ENCODE data around the gene ADAMTSL4. TPM values are rescaled to one million over a fixed set of nuclear protein-coding genes. Genes with fewer than 3 reads are reported as not detected.

ADAMTSL4 gene
- polyA plus RNA-seq, 1 of the 3 experiments (the other 2 are of a cell fraction), result 3.4 TPM

- no peaks in the 10 kb centered on the region for H3K27me3 ChIP-seq (ENCODE audit: insufficient read depth)
- no peaks in the 10 kb centered on the region for H3K9me2 ChIP-seq
- H3K79me2 ChIP-seq (ENCODE audit: insufficient read depth), result peaks cover 84% of the 10 kb centered on the region
- H3K9ac ChIP-seq, result peak overlapping the region; percentile 100
- H3K27ac ChIP-seq (ENCODE audit: low read depth in 2 of 2, low read length in 1 of 2), result peak overlapping the region; percentile 97 to 100
- H3K4me3 ChIP-seq (ENCODE audit: low read depth in 2 of 2, low read length in 1 of 2), result peak overlapping the region; percentile 95 to 98
- ChIA-PET POLR2A (interaction anchor here (0.6 to 7.0 kb wide), 10 partner anchors 8 to 427 kb away, joined by 3 to 149 read pairs (median 4); partner anchors contain the start of genes APH1A and ENSA), CTCF (interaction anchor here (1.1 to 13.4 kb wide), 3 partner anchors 17 to 62 kb away, joined by 3 to 142 read pairs (median 4); partner anchors contain the start of gene FALEC)
- peaks cover 56% of the 10 kb centered on the region for H4K20me1 ChIP-seq (ENCODE audit: insufficient read depth)
- H3K4me1 ChIP-seq (ENCODE audit: control insufficient read depth in 1 of 2, insufficient read depth in 2 of 2, low read depth in 1 of 2, low read length in 1 of 2), result peaks cover 14 to 28% of the 10 kb centered on the region in 2 experiments; a peak in 3 of 4 replicates
- WGBS (ENCODE audit: low lambda C conversion rate), result under 1% methylated on average over 43 of the region's 50 CpGs
- H3K4me2 ChIP-seq, result peak overlapping the region; percentile 89
- H3K9me3 ChIP-seq, result no peaks in the 10 kb centered on the region
- peaks cover 60% of the 10 kb centered on the region for H3F3A ChIP-seq (replicated peaks; ENCODE audit: insufficient read depth)
- H3K36me3 ChIP-seq (replicated peaks in 1 of 2; ENCODE audit: control insufficient read depth in 1 of 2, insufficient read depth in 2 of 2, low read length in 1 of 2), result peaks cover 46 to 56% of the 10 kb centered on the region in 2 experiments
- no peak overlapping the region for H2AFZ ChIP-seq (ENCODE audit: low read depth)
- DNase-seq, result peak; percentile 27
- TF ChIP-seq ELF1 (IDR thresholded peaks at IDR 0.05) (no peak), PBX3 (IDR thresholded peaks at IDR 0.05) (peak; percentile 71), RAD21 (IDR thresholded peaks at IDR 0.05; ENCODE audit: low read length) (no peak), GABPA (IDR thresholded peaks at IDR 0.05; ENCODE audit: low read depth) (peak; percentile 44; the same call in 1 of the 2 replicates), MAX (IDR thresholded peaks at IDR 0.05; ENCODE audit: low read depth) (peak; percentile 80), GATA2 (CRISPR knock-in tag; IDR thresholded peaks at IDR 0.05) (no peak), JUND (IDR thresholded peaks at IDR 0.05) (peak; percentile 87), EP300 (IDR thresholded peaks at IDR 0.05; ENCODE audit: borderline replicate concordance in 1 of 2, low read depth in 1 of 2, low read length in 1 of 2) (no peak), MEF2A (IDR thresholded peaks at IDR 0.05; ENCODE audit: borderline replicate concordance, low read depth) (0 out of 2 replicates have a peak, but pooled peaks have one; percentile 42), TAF1 (IDR thresholded peaks at IDR 0.05; ENCODE audit: borderline replicate concordance, low read depth, low read length) (peak; percentile 68), NRF1 (IDR thresholded peaks at IDR 0.05; ENCODE audit: low read depth, low read length) (no peak), RXRA (IDR thresholded peaks at IDR 0.05; ENCODE audit: borderline replicate concordance, low read depth) (peak; percentile 75; the same call in 1 of the 2 replicates), MXI1 (IDR thresholded peaks at IDR 0.05; ENCODE audit: low read depth, low read length) (peak; percentile 13; the same call in 1 of the 2 replicates), FOXM1 (IDR thresholded peaks at IDR 0.05; ENCODE audit: low read depth) (no peak), EZH2phosphoT487 (IDR thresholded peaks at IDR 0.05; ENCODE audit: borderline replicate concordance, low read depth) (no peak; the same call in 1 of the 2 replicates), NFIC (IDR thresholded peaks at IDR 0.05; ENCODE audit: borderline replicate concordance) (peak; percentile 51), POLR2AphosphoS5 (IDR thresholded peaks at IDR 0.05; ENCODE audit: low read depth, low read length) (peak; percentile 60), YY1 (IDR thresholded peaks at IDR 0.05; ENCODE audit: low read depth) (peak; percentile 73; the same call in 1 of the 2 replicates), SIN3A (IDR thresholded peaks at IDR 0.05; ENCODE audit: borderline replicate concordance, low read depth, low read length) (peak; percentile 80), TEAD4 (IDR thresholded peaks at IDR 0.05; ENCODE audit: borderline replicate concordance, insufficient read depth) (peak; percentile 74), CTCF (IDR thresholded peaks at IDR 0.05) (no peak), FOSL2 (IDR thresholded peaks at IDR 0.05; ENCODE audit: borderline replicate concordance, low read depth) (peak; percentile 82; the same call in 1 of the 2 replicates)
- TF ChIP-seq, protein P1, sequence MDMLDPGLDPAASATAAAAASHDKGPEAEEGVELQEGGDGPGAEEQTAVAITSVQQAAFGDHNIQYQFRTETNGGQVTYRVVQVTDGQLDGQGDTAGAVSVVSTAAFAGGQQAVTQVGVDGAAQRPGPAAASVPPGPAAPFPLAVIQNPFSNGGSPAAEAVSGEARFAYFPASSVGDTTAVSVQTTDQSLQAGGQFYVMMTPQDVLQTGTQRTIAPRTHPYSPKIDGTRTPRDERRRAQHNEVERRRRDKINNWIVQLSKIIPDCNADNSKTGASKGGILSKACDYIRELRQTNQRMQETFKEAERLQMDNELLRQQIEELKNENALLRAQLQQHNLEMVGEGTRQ (IDR thresholded peaks at IDR 0.05; ENCODE audit: borderline replicate concordance, low read depth, low read length), result no peak
- TF ChIP-seq, protein P2, sequence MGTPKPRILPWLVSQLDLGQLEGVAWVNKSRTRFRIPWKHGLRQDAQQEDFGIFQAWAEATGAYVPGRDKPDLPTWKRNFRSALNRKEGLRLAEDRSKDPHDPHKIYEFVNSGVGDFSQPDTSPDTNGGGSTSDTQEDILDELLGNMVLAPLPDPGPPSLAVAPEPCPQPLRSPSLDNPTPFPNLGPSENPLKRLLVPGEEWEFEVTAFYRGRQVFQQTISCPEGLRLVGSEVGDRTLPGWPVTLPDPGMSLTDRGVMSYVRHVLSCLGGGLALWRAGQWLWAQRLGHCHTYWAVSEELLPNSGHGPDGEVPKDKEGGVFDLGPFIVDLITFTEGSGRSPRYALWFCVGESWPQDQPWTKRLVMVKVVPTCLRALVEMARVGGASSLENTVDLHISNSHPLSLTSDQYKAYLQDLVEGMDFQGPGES (IDR thresholded peaks at IDR 0.05; ENCODE audit: low read depth, low read length), result no peak
- TF ChIP-seq, protein P3, sequence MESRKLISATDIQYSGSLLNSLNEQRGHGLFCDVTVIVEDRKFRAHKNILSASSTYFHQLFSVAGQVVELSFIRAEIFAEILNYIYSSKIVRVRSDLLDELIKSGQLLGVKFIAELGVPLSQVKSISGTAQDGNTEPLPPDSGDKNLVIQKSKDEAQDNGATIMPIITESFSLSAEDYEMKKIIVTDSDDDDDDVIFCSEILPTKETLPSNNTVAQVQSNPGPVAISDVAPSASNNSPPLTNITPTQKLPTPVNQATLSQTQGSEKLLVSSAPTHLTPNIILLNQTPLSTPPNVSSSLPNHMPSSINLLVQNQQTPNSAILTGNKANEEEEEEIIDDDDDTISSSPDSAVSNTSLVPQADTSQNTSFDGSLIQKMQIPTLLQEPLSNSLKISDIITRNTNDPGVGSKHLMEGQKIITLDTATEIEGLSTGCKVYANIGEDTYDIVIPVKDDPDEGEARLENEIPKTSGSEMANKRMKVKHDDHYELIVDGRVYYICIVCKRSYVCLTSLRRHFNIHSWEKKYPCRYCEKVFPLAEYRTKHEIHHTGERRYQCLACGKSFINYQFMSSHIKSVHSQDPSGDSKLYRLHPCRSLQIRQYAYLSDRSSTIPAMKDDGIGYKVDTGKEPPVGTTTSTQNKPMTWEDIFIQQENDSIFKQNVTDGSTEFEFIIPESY (IDR thresholded peaks at IDR 0.05; ENCODE audit: borderline replicate concordance, low read depth), result 0 out of 2 replicates have a peak, but pooled peaks have one; percentile 39
These were observed 29.3 kb downstream of the ADAMTSL4 start for GRCh38 chr1:150578272-150579109.

All from SK-N-SH (cell line).